Sigmoid colon (tissue), 4 donors: ENCODE results near the gene ADORA1.

ENCODE experiments used
- CTCF ChIP-seq, 4 experiments: fragments of 450-650 bp in 3 of 4; fragments of 200-600 bp in 1 of 4; IDR thresholded peaks; one replicate each; pipeline ENCODE4 v1.5.1; 2016 to 2019; ENCODE audit warnings: antibody characterized with exemption in 4 of 4, mild to moderate bottlenecking in 3 of 4, moderate library complexity in 2 of 4
- EP300 ChIP-seq, 4 donors: sonication (generic); formaldehyde crosslinking; IDR thresholded peaks; one replicate each; pipeline ENCODE4 v1.6.1; 2017; ENCODE audit warnings: antibody characterized with exemption in 4 of 4
- POLR2A ChIP-seq, 2 donors: fragments of 450-650 bp; IDR thresholded peaks; one replicate each; pipeline ENCODE4 v1.6.1; 2016; ENCODE audit warnings: antibody characterized with exemption in 2 of 2, mild to moderate bottlenecking in 2 of 2, moderate library complexity in 2 of 2

- TF ChIP-seq CTCF (IDR thresholded peaks at IDR 0.05) (no peak), EP300 (IDR thresholded peaks at IDR 0.05) (no peak), POLR2A (IDR thresholded peaks at IDR 0.05) (no peak)
Observed at GRCh38 chr1:203196371-203196770, 68.8 kb downstream of the ADORA1 start.
